Fibroblast of upper back skin (primary cell): Measurements from ENCODE around the gene TGIF1.

Experiments used
- DNase-seq: peaks from one replicate; pipeline ENCODE4 v3.0.0-alpha.2; 2013

TGIF1 gene

DNA sequence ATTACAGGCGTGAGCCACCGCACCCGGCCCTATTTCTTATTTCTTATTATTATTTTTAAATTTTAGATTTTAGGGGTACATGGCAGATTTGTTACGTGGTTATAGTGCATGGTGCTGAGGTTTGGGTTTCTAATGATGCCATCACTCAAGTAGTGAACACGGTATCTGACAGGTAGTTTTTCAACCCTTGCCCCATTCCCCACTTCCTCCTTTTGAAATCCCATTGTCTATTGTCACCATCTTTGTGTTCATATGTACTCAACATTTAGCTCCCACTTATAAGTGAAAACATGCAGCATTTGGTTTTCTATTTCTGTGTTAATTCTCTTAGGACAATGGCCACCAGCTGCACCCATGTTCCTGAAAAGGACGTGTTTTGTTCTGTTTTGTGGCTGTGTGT lies 39.5 kb downstream of the TGIF1 start:
- no peak for DNase-seq

DNA sequence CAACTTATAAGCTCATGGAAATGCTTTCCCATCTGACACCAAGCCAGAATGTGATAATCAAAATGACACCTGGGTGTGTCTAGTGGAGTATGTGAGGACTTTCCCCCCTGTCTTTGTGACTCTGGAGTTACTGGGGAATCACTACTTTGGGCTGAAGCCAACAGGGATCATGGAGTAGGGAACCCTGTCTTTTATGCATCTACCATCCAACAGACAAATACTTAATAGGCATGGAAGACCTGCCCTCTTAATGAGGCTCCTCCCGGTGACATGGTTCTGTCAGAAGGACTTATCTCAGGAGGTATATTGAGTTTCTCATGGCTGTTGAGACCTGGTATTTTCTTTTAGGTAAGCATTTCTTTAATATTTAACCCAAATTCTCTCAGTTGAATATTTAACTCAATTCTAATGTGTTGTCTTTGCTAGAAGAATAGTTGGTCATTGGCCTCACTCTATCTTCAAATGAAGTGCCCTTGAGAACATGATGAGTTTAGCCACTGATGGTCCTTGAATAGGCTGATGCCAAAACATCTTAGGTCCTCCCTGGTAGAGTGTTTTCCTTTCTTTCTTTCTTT lies 42.1 kb downstream of the TGIF1 start:
- DNase-seq: no peak

DNA sequence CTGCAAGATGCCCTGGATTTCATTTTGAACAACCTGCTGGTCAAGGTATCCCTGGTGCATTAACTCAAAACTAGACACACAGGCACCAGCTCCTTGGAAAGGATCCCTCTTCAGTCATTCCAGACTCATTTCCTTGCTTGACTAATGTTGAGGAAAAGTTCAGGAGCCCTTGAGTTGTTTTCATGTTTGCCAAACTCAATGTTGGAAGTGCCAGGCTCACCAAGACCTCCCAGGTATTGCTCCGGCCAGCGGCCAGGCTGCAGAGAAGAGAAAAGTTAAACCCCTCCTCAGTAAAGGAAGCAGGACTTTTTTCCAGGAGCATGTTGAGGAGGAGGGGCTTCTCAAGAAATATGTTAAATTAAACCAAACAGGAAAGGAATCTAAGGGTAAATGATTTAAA lies 42.7 kb downstream of the TGIF1 start:
- DNase-seq: no peak

DNA sequence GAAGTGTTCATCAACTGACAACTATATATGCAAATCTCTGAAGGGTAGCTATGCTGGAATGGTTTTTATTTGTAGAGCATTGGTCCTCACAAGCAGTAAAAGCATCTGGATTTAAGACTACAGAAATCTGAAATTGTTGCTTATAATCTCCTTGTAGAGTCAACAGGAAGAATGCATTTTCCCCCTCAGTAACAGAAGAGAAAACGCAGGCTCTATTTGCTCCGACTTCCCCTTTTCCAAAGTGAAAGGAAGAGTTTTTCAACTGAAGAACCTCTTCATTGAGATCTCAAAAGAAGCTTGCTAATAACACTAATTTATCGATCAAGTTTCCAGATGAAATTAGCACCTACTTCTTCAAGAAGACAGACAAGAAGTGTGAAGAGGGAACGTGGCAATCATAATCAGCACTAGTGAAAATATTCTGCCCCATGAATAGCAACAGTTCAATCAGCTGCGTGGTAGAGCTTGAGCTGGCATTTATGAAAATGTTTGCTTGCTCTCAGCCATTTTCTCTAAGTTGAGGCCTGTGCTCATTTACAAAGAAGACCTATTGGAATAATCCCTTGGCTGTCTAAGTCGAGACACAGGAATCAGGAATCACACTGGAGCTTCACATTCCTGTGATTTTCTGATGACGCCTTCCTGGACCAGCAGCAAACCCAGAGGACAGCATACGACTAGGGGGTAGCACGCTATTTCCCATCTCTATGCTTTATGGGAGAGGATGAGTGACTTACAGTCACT lies 43.7 kb downstream of the TGIF1 start:
- DNase-seq: no peak

DNA sequence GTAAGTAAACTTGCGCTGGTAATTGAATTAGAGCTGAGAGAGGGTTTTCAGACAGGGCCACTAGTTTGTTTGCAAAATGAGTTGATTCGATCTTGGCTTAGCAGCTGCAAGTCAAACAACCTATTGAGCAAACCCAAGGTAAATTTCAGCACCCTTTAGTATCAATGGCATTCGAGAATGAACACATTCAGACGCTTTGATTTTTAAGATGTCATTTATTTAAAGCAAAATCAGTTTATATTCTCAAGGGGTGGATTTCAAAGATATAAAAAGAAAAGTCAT lies 44.2 kb downstream of the TGIF1 start:
- no peak for DNase-seq

DNA sequence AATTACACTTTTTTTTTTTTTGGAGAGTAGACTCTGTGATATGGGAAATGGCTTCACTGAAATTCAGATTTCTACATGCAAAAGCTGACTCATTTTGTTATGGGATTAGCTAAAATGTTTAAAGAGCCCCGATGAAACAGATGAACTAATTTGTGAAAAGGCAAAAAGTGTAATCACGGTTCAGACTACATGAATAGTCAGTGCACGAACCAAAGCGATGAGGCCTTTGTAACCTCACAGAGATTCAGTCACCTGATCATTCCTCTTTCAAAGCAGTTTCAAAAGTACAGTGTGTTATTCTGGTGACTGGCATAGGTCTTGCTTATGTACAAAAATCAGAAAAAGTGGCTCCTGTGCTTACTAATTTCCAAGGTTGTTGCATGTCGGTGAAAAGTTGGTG lies 44.6 kb downstream of the TGIF1 start:
- DNase-seq: no peak

DNA sequence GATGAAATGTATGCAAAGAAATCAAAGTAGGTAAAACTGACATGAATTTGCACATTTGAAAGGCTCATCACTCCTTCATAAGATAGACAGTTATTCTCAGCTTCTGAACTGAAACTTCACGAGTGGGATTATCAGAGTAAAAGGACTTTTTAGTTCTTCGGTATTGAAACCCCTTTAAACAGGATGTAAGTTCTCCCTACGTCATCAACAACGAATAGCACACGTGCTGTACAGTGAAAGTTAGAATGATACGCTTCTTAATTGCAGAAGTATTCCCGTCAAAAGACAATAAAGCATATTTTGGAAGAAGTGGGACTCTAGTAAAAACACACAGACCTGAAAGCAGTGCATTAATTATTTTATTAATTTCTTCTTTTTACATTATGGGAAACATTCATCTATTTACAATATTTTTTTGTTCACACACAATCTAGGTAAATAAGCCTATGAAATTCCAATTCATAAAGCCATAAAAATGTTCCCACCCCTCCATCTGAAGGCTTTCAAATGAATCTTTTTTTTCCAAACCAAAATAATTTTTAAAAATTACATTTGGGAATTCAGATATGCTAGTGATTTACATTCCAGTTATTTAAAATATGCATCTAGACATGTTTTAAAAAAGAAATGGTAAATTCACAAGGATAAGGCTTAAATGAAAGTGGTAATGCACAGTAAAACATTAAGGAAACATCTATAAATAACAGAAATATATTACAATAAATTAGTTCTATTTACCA lies 45.9 kb downstream of the TGIF1 start:
- peak; percentile 21 for DNase-seq

DNA sequence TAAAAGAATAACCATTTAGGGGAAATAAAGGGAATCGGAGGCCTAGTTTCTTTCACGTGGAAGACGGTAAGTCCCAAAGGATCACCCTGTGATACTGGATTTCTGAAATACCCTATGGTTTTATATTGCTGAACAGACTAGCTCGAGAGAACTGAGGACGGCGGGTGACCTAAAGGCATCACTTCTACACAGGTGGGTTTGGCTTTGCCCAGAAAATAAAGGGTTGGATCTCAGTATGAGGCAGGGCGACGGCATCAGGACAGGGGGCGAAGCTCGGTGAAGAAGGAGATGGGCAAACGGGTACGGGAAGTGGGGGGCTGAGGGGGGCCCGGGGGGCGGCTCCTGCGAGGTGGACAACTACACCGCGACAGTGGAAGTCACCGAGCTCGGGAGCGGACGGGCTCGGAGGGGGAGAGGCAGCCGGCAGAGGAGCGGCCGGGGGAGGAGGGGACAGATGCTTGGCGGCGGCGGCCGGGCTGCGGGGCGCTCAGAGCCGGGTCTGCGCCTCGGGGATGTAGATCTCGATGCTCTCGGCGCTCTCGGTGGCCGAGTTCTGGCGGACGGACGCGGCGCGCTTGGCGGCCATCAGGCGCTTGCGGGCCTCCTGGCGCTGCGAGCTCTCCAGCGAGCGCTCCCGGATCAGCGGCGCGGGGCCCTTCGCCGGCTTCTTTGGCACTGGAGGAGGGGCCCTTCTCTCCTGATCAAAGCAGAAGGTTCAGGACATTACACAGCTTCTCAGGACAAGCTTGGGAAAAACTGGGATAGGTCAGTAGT lies 48.9 kb downstream of the TGIF1 start:
- peak; percentile 28 for DNase-seq

DNA sequence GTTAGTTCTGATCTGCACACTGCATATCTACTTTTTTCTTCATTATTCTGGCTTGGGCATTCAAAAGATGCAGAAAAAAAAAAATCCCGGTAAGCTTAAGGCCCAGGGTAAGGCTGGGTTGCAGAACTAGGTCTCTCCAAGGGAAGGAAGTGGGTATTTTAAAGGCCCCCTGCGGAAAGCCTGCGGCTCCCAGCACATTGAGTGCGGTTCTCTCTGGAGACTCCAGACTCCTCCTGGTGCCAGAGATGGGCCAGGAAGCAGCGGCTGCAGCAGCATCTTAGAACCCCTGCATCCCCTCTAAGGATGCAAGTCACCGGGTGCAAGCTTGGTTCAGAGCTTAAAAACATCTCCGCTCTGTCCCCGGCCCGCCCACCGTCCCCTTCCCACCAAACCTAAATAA lies 49.5 kb downstream of the TGIF1 start:
- DNase-seq: no peak

DNA sequence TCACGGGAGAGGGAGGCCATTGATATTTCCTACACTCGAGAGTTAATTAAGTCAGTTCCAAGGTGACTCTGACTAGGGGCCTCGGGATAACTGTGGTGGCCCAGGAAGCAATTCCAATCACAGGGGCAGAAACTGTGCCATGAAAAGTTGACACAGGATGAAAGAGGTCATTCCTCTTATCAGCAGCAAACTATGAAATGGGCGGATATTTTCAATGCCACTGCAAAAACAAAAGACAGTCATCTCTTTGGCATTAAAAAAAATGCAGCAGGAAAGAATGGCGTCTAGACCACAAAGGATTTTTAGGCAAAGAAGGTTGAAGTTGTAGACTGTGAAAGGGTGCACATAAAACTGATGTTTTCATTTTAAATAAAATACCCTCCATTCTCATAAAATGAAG lies 50.0 kb downstream of the TGIF1 start:
- peak; percentile 36 for DNase-seq

DNA sequence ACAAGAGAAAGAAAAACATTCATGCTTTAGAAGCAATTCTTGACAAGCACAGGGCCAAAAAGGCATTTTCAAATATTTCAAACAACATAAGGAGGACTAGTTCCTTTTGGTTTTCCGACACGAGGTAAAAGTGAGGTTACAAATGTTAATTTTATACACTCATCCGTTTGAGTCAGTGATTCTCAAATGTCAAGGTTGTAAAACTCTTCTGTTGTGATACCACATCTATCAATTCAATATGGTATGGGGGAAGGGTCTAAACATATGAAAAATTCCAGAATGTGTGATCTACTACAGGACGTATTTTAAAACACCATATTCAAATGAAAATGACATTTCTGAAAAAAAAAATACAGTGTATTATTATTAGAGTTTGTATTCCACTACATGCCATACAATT lies 52.7 kb downstream of the TGIF1 start:
- DNase-seq: no peak

DNA sequence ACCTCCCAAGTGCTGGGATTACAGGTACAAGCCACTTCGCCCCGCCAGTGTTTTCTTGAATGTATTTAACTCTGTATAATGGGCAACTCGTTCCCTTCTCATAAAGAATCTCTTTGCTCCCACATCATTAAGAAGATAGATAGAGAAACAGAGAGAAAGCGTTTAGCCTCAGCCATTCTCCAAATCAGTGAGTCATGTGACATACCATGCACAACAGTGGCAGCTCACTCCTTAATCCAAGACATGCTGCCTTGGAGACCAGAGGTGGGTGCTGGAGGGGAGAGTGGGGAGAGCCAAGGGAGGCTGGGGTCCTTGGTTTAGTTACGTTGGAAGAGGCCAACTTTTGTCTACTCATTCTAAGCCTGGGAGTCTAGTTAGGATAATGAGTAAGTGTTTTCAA lies 54.7 kb downstream of the TGIF1 start:
- DNase-seq: no peak

DNA sequence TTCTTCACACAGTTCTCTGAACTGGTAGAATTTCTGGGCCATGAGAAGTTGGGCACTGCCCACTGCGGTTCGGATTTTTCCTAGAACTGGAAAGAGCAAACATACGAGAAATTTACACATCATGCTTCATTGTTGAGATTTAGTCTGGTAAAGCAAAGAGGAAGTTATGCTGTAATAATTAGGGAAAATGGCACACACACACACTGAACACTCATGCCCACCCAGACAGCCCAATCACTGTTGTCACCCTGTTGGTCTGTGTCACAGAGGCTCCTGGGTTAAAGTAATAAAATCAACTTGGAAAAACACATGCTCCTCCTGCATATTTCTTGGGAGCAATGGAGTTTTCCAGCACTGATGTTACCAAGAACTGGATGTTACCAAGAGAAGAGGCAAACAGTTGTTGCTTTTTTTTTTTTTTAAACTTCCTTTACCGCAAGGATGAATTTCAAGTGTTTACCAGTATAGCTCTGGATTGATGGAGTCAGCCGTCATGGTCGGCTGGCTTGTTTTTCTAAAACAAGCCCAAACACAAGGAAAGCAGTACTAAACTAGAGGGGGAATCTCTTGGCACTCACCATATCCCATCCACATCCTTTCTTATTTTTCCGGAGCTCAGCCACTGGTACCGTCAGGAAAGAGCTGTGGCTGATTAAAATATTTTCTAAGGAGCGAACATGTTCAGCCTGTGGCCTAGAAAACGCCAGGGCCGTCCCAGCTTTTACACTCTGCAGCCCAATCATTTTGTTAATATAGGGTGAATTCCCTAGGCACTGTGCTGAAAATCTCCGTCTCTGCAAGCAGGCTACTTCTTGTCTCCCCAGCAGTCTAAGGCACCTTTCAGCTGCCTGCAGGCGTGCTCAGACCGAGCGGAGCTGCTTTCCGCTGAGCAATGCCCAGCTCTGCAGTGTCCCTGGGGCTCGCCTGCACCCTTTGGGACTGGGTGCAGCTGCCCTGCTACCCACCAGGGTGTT lies 58.9 kb downstream of the TGIF1 start:
- no peak for DNase-seq
